Stimulated activated CD8-positive, alpha-beta memory T cell treated with anti-CD3 and anti-CD28 coated beads, Interleukin-4, amount 100 ng/mL, for 48 hours (primary cell): ENCODE measurements around the gene CHI3L2.

Experiments
- DNase-seq: peaks from one replicate; pipeline ENCODE4 v3.0.0-alpha.2; 2020

The CHI3L2 gene

GRCh38 chr1:111221633-111222291, 5.8 kb upstream of the CHI3L2 start:
- peak; percentile 67 for DNase-seq

GRCh38 chr1:111222308-111223125, 5.0 kb upstream of the CHI3L2 start:
- DNase-seq: peak; percentile 88

- no peak for DNase-seq
Measured at GRCh38 chr1:111223126-111223685, 4.3 kb upstream of the CHI3L2 start.

- DNase-seq: no peak
Measured at GRCh38 chr1:111225091-111225490, 2.4 kb upstream of the CHI3L2 start.

GRCh38 chr1:111225717-111226400, 1.7 kb upstream of the CHI3L2 start:
- DNase-seq: no peak

- DNase-seq: no peak
Measured at GRCh38 chr1:111227851-111228747, 586 bp downstream of the CHI3L2 start.

- DNase-seq: no peak
Measured at GRCh38 chr1:111228748-111229126, 1.2 kb downstream of the CHI3L2 start.

- DNase-seq: no peak
Measured at GRCh38 chr1:111232134-111232533, 4.6 kb downstream of the CHI3L2 start.

- no peak for DNase-seq
Measured at GRCh38 chr1:111234258-111234657, 6.7 kb downstream of the CHI3L2 start.

GRCh38 chr1:111234866-111235265, 7.4 kb downstream of the CHI3L2 start:
- DNase-seq: no peak

GRCh38 chr1:111236379-111236778, 8.9 kb downstream of the CHI3L2 start:
- no peak for DNase-seq

- no peak for DNase-seq
Measured at GRCh38 chr1:111236806-111237205, 9.3 kb downstream of the CHI3L2 start.

GRCh38 chr1:111238056-111238795, 10.7 kb downstream of the CHI3L2 start:
- DNase-seq: no peak

GRCh38 chr1:111241797-111242196, 14.3 kb downstream of the CHI3L2 start:
- no peak for DNase-seq

GRCh38 chr1:111242805-111243523, 15.5 kb downstream of the CHI3L2 start:
- no peak for DNase-seq

GRCh38 chr1:111247125-111247838, 19.8 kb downstream of the CHI3L2 start:
- no peak for DNase-seq

- no peak for DNase-seq
Measured at GRCh38 chr1:111249960-111250359, 22.4 kb downstream of the CHI3L2 start.

- no peak for DNase-seq
Measured at GRCh38 chr1:111251570-111251969, 24.1 kb downstream of the CHI3L2 start.

- no peak for DNase-seq
Measured at GRCh38 chr1:111252786-111253185, 25.3 kb downstream of the CHI3L2 start.

- no peak for DNase-seq
Measured at GRCh38 chr1:111253876-111254275, 26.4 kb downstream of the CHI3L2 start.
